ENCODE results near the gene NTRK2.

The NTRK2 gene

GRCh38 chr9:84874596-84874995, 205.1 kb downstream of the NTRK2 start:
- Histone ChIP-seq H3K4me2 (ENCODE audit: low read depth, low read length, poor library complexity, severe bottlenecking) (peak overlapping the region; percentile 29), H3K4me1 (ENCODE audit: insufficient read depth, low read length, poor library complexity, severe bottlenecking) (no peaks in the 10 kb centered on the region), H3K9ac (ENCODE audit: low read depth, low read length, poor library complexity, severe bottlenecking) (no peak overlapping the region), H3K79me2 (ENCODE audit: insufficient read depth, low read length) (no peaks in the 10 kb centered on the region), H3K9me3 (ENCODE audit: insufficient read depth, low read depth, low read length) (no peaks in the 10 kb centered on the region), H2AFZ (ENCODE audit: low read length) (peak overlapping the region; percentile 23), H3K36me3 (ENCODE audit: insufficient read depth, low read length) (no peaks in the 10 kb centered on the region), H4K20me1 (ENCODE audit: insufficient read depth, low read length, poor library complexity, severe bottlenecking) (no peaks in the 10 kb centered on the region), H3F3A (ENCODE audit: low read depth) (no peaks in the 10 kb centered on the region), H3K9me2 (replicated peaks; ENCODE audit: low read depth, low read length) (no peaks in the 10 kb centered on the region), H3K4me3 (ENCODE audit: low read length, poor library complexity, severe bottlenecking) (no peak overlapping the region), H3K27me3 (ENCODE audit: insufficient read depth, low read length, poor library complexity, severe bottlenecking) (no peaks in the 10 kb centered on the region)
- TF ChIP-seq EZH2phosphoT487 (IDR thresholded peaks at IDR 0.05; ENCODE audit: borderline replicate concordance), result no peak
- no peak for TF ChIP-seq CTCF (conservative IDR thresholded peaks at IDR 0.05; ENCODE audit: low read length)

GRCh38 chr9:84875193-84875592, 205.7 kb downstream of the NTRK2 start:
- Histone ChIP-seq H3K9me2 (replicated peaks; ENCODE audit: low read depth, low read length) (no peaks in the 10 kb centered on the region), H3K79me2 (ENCODE audit: insufficient read depth, low read length) (no peaks in the 10 kb centered on the region), H2AFZ (ENCODE audit: low read length) (no peak overlapping the region), H3K4me2 (ENCODE audit: low read depth, low read length, poor library complexity, severe bottlenecking) (no peak overlapping the region), H3K4me1 (ENCODE audit: insufficient read depth, low read length, poor library complexity, severe bottlenecking) (no peaks in the 10 kb centered on the region), H3F3A (ENCODE audit: low read depth) (no peaks in the 10 kb centered on the region), H3K36me3 (ENCODE audit: insufficient read depth, low read length) (no peaks in the 10 kb centered on the region), H3K27me3 (ENCODE audit: insufficient read depth, low read length, poor library complexity, severe bottlenecking) (no peaks in the 10 kb centered on the region), H3K4me3 (ENCODE audit: low read length, poor library complexity, severe bottlenecking) (no peak overlapping the region), H4K20me1 (ENCODE audit: insufficient read depth, low read length, poor library complexity, severe bottlenecking) (no peaks in the 10 kb centered on the region), H3K9ac (ENCODE audit: low read depth, low read length, poor library complexity, severe bottlenecking) (no peak overlapping the region), H3K9me3 (ENCODE audit: insufficient read depth, low read depth, low read length) (no peaks in the 10 kb centered on the region)
- TF ChIP-seq CTCF (conservative IDR thresholded peaks at IDR 0.05; ENCODE audit: low read length), result no peak
- no peak for TF ChIP-seq EZH2phosphoT487 (IDR thresholded peaks at IDR 0.05; ENCODE audit: borderline replicate concordance)

- Histone ChIP-seq H3K4me3 (ENCODE audit: low read length, poor library complexity, severe bottlenecking) (no peak overlapping the region), H3K79me2 (ENCODE audit: insufficient read depth, low read length) (no peaks in the 10 kb centered on the region), H3K9ac (ENCODE audit: low read depth, low read length, poor library complexity, severe bottlenecking) (no peak overlapping the region), H3F3A (ENCODE audit: low read depth) (no peaks in the 10 kb centered on the region), H3K9me3 (ENCODE audit: insufficient read depth, low read depth, low read length) (no peaks in the 10 kb centered on the region), H3K4me2 (ENCODE audit: low read depth, low read length, poor library complexity, severe bottlenecking) (no peak overlapping the region), H3K36me3 (ENCODE audit: insufficient read depth, low read length) (no peaks in the 10 kb centered on the region), H3K4me1 (ENCODE audit: insufficient read depth, low read length, poor library complexity, severe bottlenecking) (no peaks in the 10 kb centered on the region), H3K9me2 (replicated peaks; ENCODE audit: low read depth, low read length) (no peaks in the 10 kb centered on the region), H3K27me3 (ENCODE audit: insufficient read depth, low read length, poor library complexity, severe bottlenecking) (no peaks in the 10 kb centered on the region), H4K20me1 (ENCODE audit: insufficient read depth, low read length, poor library complexity, severe bottlenecking) (no peaks in the 10 kb centered on the region), H2AFZ (ENCODE audit: low read length) (no peak overlapping the region)
- no peak for TF ChIP-seq EZH2phosphoT487 (IDR thresholded peaks at IDR 0.05; ENCODE audit: borderline replicate concordance)
- TF ChIP-seq CTCF (conservative IDR thresholded peaks at IDR 0.05; ENCODE audit: low read length), result no peak
Observed at GRCh38 chr9:84879631-84880030, 210.1 kb downstream of the NTRK2 start.

Measured in Loucy (cell line).